GM12891 (cell line): Measurements from ENCODE around the gene PROKR1.

Experiments
- POLR2A ChIP-seq: IDR thresholded peaks from 2 replicates; pipeline ENCODE4 v1.6.1; 2011; ENCODE audit warnings: low read depth, low read length, control low read depth
- TAF1 ChIP-seq: IDR thresholded peaks from 2 replicates; pipeline ENCODE4 v1.6.1; 2011; ENCODE audit warnings: low read depth, low read length, control low read depth

- no peak for TF ChIP-seq TAF1
- TF ChIP-seq POLR2A = no peak
Measured at GRCh38 chr2:68645523-68645922, 2.1 kb downstream of the PROKR1 start.
